Effector CD4-positive, alpha-beta T cell (primary cell): ENCODE data around the gene PSME4.
"Not testable (repeated sequence)": the region's sequence is repeated elsewhere in the genome, so short reads cannot be mapped to it uniquely, and the experiment has no call there.

Source experiments
- DNase-seq: peaks from one replicate; pipeline ENCODE4 v3.0.0-alpha.2; 2020

PSME4 gene

DNA sequence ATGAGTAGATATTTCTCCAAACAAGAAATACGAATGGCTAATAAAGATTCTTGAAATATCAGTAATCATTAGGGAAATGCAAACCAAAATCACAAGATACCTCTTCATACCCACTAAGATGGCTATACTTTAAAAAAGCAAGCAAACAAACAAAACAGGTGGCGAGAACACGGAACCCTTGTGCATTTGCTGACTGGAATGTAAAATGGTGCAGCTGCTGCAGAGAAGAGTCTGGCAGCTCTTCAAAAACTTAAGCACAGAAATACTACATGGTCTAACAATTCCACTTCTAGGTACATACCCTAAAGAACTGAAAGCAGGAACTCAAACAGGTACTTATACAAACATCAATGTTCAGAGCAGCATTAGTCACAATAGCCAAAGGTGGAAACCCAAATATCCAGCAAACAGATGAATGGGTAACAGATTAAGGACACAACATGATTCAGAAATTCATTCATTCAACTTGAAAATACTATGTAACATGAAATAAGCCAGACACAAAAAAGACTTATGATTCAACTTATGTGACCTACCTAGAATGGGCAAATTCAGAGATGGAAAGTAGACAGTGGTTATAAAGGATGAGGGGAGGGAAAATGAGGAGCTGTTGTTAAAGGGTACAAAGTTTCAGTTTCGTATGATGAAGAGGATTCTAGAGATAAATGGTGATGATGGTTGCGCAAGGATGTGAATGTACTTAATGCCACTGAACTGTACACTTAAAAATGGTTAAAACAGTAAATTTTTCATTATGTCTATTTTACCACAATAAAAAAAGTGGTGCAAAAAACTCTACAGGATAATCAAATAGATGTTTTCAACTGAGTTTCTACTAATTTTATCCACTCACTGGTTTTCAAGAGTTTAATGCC, 84.2 kb downstream of the PSME4 start:
- DNase-seq = no peak

DNA sequence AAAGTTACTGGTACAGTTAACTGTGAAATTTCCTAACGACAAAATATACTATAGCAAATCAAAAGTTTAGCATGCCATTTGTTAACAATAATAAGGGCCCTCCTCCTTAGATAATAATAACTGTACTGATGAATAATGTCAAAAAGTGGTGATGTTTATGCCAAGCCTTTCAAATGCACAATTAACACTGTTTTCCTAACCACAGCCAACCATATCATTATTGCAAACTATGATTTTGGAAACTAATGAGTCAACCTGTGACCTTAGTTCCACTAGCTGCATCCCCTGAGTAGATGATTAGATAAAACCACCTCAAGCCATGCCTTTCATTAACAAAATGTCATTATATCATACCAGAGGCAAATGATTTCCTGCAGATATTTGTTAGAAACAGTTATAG, 85.9 kb downstream of the PSME4 start:
- DNase-seq = no peak

DNA sequence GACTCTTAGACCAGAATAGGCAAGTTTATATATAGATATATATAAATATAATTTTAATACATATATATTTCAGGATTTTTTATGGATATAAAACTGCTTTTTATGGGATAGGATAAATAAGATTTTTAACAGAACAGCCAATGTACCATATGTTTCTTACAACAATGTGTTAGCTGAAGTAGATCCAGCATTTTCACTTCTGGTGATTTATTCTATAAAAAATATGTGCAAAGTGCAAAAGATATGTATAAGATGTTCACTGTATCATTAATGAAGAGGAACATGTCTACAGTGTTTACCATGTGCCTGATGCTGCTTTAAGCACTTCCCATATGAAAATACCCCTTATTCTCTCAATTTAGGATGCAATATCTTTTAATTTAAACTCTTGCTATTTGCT, 88.8 kb downstream of the PSME4 start:
- no peak for DNase-seq

- no peak for DNase-seq
Measured at GRCh38 chr2:53881360-53881759, 89.4 kb downstream of the PSME4 start.

GRCh38 chr2:53880756-53881155, 90.0 kb downstream of the PSME4 start:
- DNase-seq = no peak

GRCh38 chr2:53877556-53877955, 93.2 kb downstream of the PSME4 start:
- no peak for DNase-seq

DNA sequence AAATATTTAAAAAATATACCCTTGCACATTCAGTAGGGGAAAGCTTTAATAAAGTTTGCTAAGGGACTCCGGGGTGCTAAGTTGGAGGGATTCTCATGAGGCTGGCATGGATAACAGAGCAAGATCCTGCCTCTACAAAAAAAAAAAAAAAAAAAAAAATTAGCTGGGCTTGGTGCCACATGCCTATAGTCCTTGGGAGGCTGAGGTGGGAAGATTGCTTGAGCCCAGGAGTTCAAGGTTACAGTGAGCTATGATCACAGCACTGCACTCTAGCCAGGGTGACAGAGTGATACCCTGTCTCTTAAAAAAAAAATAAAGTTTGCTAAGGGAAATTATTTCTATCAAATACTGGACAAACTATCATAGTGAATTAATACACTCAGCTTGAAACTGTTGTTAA, 93.7 kb downstream of the PSME4 start:
- DNase-seq = no peak

DNA sequence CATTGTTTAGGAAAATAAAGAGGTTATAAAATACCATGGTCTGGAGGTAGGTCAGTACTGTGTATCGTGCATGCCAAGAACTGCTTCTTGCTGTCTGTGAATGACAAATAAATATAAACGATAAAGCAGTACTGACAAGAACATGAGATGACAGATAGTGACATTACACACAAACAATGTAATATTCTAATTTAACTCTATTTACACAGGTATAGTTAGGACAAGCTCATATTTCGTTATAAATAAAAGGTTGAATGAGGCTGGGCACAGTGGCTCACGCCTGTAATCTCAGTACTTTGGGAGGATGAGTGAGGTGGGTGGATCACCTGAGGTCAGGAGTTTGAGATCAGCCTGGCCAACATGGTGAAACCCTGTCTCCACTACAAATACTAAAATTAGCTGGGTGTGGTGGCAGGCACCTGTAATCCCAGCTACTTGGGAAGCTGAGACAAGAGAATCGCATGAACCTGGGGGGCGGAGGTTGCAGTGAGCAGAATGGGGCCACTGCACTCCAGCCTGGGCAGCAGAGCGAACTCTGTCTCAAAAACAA, 96.3 kb downstream of the PSME4 start:
- no peak for DNase-seq

DNA sequence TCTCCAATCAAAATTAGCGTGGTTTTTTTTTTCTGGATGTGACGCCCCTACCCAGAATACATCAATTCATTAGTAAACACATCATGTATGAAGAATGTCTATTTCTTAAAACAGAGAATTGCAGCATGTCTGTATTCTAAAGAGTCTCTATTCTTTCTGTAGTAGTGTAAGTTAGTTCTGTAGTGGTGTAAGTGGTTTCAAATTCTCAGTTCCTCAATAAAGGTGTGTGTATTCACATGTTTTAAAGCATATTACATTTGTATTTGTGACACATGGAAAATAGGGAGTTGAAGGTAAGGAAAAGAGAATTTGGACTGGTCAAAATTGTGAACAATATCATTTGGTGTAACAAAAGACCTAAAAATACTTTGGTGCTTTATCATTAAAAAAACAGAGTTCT, 103.0 kb downstream of the PSME4 start:
- DNase-seq = no peak

DNA sequence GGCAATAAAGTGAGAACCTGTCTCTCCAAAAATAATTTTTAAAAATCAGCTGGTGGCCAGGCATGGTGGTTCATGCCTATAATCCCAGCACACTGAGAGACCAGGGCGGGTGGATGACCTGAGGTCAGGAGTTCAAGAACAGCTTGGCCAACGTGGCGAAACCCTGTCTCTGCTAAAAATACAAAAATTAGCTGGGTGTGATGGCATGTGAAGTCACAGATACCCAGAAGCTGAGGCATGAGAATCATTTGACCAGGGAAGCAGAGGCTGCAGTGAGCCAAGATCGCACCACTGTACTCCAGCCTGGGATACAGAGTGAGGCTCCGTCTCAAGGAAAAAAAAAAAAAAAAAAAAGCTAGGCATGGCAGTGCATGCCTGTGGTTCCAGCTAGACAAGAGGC, 103.6 kb downstream of the PSME4 start:
- no peak for DNase-seq

DNA sequence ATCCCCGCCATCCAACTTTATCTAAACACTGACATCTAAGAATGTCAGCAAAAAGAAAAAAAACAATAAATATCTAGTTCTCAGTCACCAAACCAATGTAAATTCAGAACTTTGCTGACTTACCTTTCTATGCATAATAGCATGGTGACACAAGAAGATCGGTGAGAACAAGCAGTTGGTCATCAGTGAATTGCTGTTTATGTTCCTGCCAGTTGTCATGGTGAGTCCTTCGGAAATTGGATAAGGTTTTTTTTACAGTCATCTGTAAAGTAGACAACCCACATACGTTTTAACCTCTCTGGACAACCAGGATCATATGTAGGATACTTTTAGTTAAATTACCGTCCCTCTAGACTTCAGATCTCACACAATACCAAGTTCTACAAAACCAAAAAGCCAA, 104.8 kb downstream of the PSME4 start:
- DNase-seq = no peak

- no peak for DNase-seq
Measured at GRCh38 chr2:53865264-53865663, 105.5 kb downstream of the PSME4 start.

- no peak for DNase-seq
Measured at GRCh38 chr2:53863538-53864227, 107.1 kb downstream of the PSME4 start.

GRCh38 chr2:53861824-53862223, 109.0 kb downstream of the PSME4 start:
- DNase-seq = no peak

DNA sequence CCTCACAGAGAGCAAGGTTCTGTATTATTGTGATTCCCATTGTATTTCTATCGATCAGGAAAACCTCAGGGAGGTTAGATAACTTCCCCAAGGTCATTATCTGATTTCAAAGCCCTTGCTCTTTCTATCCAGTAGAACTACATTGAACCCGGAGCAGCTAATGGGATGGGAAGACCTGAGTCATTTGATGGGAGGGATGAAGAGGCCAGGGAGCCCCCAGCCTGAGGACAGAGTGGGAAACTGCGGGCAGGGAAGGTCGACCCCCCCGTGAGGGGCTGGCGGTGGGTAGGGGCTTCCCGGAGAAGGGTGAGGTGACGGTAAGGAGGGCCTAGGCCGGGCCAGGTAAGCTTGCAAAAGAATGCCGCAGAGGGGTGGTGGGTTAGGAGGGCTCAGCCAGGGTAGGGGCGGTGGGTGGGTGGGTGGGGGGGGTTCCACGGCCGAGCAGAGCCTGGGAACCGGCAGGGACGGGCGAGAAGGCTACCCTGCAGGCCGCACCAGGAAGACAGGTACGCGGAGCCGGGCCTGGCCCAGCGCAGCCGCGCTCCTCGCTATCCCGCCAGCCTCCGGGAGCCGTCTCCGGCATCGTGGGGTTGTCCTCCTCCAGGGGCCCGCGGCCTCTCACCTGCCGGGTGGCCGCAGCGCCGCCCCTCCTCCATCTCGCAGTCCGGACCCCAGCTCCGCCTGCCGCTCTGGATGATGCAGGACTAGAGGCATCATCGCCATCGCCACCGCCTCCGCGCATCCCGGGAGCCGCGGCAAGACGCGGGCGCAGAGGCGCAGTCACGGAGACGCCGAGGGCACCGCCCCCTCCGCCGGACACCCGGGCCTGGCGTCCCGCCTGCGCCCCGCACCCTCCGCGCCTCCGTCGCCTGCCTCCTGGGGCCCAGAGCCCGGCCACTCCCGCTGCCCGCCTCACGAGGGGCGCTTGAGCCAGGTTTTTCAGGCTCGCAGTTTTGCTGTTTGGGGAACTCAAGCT, 111.3 kb downstream of the PSME4 start, which contains the start of gene GPR75:
GPR75 (minus strand) TSS at position 762 of the 976 bp plus-strand sequence. CDS start 5,211 bp downstream, outside the sequence.
- DNase-seq = no peak

DNA sequence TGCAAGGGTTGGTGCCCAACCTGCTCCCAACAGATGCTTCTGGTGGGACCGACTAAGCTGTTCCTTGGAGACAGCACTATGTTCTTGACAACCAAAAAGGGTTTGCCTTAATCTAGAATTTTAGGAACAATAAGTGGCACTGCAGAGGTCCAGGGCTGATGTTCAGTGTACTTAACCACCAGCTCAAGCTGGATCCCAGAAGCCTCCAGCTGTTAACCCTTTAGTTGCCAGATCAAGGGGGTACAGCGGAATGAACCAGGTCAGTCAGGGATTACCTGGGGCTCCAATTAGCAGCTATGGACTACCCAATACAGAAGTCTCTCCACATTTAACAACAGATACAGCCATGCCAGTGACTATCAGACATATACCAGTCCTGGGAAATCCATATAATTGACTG, 114.5 kb downstream of the PSME4 start:
- DNase-seq = no peak

DNA sequence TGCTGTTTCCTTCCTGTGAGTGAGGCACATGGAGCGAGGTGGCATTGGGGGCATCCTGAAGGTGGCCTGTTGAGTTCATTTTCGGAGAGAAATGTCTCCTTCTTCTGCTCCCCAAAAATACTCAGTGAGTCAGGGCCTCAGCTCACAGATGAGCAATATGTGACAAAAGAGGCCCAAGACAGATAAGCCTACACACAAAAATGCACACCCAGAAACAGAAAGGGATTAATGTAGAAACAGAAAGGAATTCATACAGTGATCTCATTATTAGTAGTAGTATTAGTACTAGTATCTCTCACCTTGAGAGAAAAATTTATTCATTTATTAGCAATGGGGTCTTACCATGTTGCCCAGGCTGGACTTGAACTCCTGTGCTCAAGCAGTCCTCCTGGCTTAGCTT, 116.1 kb downstream of the PSME4 start:
- no peak for DNase-seq

GRCh38 chr2:53852532-53852931, 118.3 kb downstream of the PSME4 start:
- DNase-seq = no peak

- not testable (repeated sequence) for DNase-seq
Measured at GRCh38 chr2:53851052-53851757, 119.6 kb downstream of the PSME4 start.

DNA sequence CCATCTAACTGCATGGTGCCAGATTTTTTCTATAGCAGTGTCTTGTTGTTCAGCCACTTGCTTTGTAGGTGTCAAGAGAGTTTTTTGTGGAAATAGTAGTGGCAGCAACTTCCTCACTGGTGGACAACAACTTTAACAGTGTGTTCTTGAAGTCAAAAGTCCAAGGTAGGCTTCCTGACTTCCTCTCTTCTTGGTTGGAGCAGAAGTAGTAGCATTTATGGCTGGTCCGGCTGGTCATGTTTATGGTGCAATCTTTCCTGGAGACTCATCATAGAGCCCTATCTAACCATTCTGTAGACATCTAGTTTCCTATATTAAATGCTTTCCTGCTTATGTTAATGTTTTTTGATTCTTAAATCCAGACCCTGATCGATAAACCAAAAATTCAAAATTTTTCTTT, 122.7 kb downstream of the PSME4 start:
- DNase-seq = no peak

DNA sequence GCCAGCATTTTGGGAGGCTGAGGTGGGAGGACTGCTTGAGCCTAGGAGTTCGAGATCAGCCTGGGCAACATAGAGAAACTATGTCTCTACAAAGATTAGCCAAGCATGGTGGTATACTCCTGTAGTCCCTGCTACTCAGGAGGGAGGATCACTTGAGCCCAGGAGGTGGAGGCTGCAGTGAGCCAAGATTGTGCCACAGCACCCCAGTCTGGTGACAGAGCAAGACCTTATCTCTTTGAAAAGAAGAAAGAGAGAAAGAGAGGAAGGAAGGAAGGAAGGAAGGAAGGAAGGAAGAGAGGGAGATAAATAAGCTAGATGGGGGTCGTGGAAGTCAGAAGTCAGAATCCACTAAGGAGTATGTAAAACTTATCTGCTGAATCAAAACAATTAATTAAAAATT, 127.2 kb downstream of the PSME4 start:
- no peak for DNase-seq

GRCh38 chr2:53842891-53843290, 127.9 kb downstream of the PSME4 start:
- no peak for DNase-seq
